Subcutaneous abdominal adipose tissue (tissue), 5 donors: ENCODE results near the gene RPL13.

Source experiments
- H3K27ac ChIP-seq: one replicate; pipeline ENCODE4 v1.7.0; 2013; ENCODE audit warnings: low read depth, mild to moderate bottlenecking, inconsistent platforms, low read length, moderate library complexity
- H3K27me3 ChIP-seq, 5 donors: one replicate each; pipeline ENCODE4 v1.7.0; 2013; ENCODE audit warnings: low read length in 5 of 5, inconsistent platforms in 1 of 5; ENCODE audit not compliant: control insufficient read depth in 5 of 5, insufficient read depth in 4 of 5
- H3K36me3 ChIP-seq, 5 donors: one replicate each; pipeline ENCODE4 v1.7.0; 2013; ENCODE audit warnings: low read length in 5 of 5; ENCODE audit not compliant: control insufficient read depth in 5 of 5, insufficient read depth in 5 of 5
- H3K4me1 ChIP-seq, 5 donors: one replicate each; pipeline ENCODE4 v1.7.0; 2013; ENCODE audit warnings: low read length in 5 of 5, mild to moderate bottlenecking in 3 of 5, moderate library complexity in 1 of 5; ENCODE audit not compliant: control insufficient read depth in 5 of 5, insufficient read depth in 5 of 5
- H3K4me3 ChIP-seq, 5 donors: one replicate each; pipeline ENCODE4 v1.7.0; 2013; ENCODE audit warnings: low read length in 5 of 5, low read depth in 1 of 5
- H3K9ac ChIP-seq, 5 donors: one replicate each; pipeline ENCODE4 v1.7.0; 2013; ENCODE audit warnings: low read length in 5 of 5, mild to moderate bottlenecking in 4 of 5, moderate library complexity in 3 of 5
- H3K9me3 ChIP-seq, 5 donors: one replicate each; pipeline ENCODE4 v1.7.0; 2013; ENCODE audit warnings: low read length in 5 of 5; ENCODE audit not compliant: control insufficient read depth in 5 of 5
- donor health status: healthy.
- donor health status: healthy.
- donor health status: healthy.
- donor health status: healthy.
- donor health status: healthy.

The RPL13 gene

DNA sequence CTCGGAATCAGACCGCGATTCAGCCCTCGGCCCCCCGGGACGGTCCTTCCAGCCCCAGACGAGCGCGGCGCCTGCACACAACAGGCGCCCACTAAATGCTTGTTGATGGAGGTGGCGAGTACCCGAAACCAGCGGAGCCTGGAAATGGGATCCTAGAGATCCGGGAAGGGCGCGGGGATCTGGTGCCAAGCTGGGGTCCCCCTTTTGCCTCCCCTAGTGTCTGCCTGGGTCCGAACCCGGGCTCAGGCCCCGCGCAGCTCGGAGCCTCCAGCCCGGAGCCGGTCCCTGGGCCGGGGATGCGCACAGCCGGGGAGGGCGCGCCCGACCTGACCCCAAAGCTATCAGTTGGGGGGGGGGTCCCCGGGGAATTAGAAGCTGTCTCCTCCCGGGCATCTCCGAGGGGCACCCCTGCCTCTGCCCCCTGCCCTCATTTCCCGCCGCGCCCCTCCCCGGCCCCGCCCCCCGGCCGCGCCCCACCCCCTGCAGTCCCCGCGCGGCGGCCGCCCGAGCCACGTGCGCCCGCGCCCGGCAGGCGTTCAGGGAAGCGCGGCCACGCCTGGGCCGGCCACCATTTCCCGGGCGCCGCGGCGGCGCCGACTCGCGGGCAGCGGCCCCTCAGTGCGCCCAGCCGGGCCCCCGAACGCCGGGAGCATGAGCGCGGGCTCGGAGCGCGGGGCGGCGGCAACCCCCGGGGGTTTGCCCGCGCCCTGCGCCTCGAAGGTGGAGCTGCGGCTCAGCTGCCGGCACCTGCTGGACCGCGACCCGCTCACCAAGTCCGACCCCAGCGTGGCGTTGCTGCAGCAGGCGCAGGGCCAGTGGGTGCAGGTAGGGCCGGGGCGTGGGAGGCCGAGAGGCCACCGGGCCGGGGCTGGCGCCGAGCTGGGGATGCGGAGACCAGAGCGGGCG is 15.0 kb downstream of the RPL13 start, which contains the start of gene CPNE7:
CPNE7 (plus strand) TSS at position 512 of the 906 bp plus-strand sequence; CDS start at position 652, 140 bp downstream.
- H3K36me3 ChIP-seq, result no peaks in the 10 kb centered on the region
- peaks cover 0 to 23% (median 16%) of the 10 kb centered on the region in 5 donors for H3K4me1 ChIP-seq
- H3K27me3 ChIP-seq, result peaks cover 23 to 53% (median 38%) of the 10 kb centered on the region in 5 donors
- peak within 1 kb of the TSS in 3 of 5 donors; percentile 7 to 50 (median 37) for H3K4me3 ChIP-seq
- H3K27ac ChIP-seq, result no peak within 1 kb of the TSS
- H3K9me3 ChIP-seq, result no peaks in the 10 kb centered on the region
- no peak within 1 kb of the TSS for H3K9ac ChIP-seq

DNA sequence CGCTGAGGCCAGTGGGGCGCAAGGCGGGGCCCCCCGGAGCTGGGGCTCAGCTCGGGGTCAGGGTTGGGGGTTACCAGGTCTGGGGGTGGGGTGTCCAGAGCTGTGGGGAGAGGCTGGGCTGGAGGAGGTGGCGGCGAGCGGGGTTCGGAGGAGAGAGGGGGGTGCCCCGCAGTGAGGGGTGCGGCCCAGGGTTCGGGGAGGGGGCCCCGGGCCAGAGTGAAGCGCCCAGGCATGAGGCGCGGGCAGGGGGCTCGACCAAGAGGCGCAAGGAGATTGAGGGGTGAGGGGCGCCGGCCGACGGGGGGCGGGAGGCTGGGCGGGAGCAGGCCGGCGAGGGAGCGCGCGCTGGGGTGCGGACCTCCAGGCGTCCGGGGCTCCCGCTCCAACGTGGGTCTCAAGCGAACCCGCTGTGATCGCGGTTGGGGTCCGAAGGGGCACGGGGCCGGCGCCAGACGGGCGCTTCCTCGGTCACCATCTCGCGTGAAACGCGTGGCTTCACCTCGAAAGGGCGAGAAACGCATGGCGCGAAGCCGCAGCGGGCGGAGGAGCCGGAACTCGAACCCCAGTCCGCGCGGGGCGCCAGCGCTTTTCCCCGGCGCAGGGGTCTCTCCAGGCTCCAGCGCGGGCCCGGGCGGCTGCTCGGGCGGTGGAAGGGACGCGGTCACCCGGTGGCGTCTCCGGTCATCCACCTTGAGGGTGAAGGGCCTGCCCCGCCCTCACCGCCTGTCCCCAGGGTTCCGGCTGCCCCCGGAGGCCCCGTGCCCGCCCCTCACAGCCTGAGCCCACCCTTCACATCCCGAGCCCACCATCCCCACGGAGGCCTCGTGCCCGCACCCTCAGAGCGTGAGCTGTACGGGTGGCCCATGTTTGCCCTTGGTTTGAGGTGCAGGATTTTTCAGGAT is 15.9 kb downstream of the RPL13 start:
- Histone ChIP-seq H3K27ac (no peak overlapping the region), H3K27me3 (peaks cover 21 to 49% (median 35%) of the 10 kb centered on the region in 5 donors), H3K9ac (no peak overlapping the region), H3K36me3 (no peaks in the 10 kb centered on the region), H3K9me3 (no peaks in the 10 kb centered on the region), H3K4me3 (peak overlapping the region in 1 of 5 donors; percentile 48), H3K4me1 (peaks cover 0 to 23% (median 16%) of the 10 kb centered on the region in 5 donors)

DNA sequence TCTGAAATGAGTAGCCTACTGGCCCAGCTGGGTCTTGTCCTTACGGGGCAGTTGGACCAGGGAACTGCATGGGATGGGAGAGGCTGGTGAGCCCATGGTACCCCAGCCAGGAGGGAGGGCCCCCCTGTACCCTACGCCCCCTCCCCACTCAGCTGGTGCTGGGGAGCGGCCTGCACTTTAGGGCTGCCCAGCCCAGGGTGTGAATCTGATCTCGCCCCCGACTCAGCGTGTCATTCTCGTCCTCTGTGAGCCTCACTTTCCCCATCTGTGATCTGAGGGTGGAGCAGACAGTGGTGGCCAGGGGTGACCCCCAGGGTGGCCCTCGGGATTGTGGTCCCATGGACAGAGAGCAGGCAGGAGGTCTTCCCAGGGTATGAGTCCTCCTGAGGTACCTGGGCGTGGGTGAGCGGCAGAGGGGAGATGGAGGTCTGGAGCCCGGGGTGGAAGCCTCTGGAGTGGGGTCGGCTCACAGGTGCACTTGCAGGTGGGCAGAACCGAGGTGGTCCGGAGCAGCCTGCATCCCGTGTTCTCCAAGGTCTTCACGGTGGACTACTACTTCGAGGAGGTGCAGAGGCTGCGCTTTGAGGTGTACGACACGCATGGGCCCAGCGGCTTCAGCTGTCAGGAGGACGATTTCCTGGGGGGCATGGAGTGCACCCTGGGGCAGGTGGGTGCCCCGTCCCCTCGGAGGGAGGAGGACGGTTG is 16.7 kb downstream of the RPL13 start:
- Histone ChIP-seq H3K36me3 (no peaks in the 10 kb centered on the region), H3K4me3 (no peak overlapping the region), H3K27ac (no peak overlapping the region), H3K9ac (no peak overlapping the region), H3K9me3 (no peaks in the 10 kb centered on the region), H3K4me1 (peaks cover 0 to 28% (median 18%) of the 10 kb centered on the region in 5 donors), H3K27me3 (peaks cover 13 to 42% (median 35%) of the 10 kb centered on the region in 5 donors)

DNA sequence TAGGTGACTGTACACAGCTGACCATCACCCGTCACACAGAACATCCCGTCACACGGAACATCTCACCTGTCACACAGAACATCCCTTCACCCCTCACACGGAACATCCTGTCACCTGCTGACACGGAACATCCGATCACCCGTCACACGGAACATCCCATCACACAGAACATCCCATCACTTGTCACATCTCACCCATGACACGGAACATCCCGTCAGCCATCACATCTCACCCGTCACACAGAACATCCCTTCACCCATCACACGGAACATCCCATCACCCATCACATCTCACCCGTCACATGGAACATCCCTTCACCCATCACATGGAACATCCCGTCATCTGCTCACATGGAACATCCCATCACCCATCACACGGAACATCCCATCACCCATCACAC is 18.9 kb downstream of the RPL13 start:
- no peak overlapping the region for H3K4me3 ChIP-seq
- no peaks in the 10 kb centered on the region for H3K36me3 ChIP-seq
- H3K9ac ChIP-seq, result no peak overlapping the region
- peaks cover 6 to 26% (median 20%) of the 10 kb centered on the region in 5 donors for H3K27me3 ChIP-seq
- no peaks in the 10 kb centered on the region for H3K9me3 ChIP-seq
- no peak overlapping the region for H3K27ac ChIP-seq
- peaks cover 0 to 32% (median 17%) of the 10 kb centered on the region in 5 donors for H3K4me1 ChIP-seq

DNA sequence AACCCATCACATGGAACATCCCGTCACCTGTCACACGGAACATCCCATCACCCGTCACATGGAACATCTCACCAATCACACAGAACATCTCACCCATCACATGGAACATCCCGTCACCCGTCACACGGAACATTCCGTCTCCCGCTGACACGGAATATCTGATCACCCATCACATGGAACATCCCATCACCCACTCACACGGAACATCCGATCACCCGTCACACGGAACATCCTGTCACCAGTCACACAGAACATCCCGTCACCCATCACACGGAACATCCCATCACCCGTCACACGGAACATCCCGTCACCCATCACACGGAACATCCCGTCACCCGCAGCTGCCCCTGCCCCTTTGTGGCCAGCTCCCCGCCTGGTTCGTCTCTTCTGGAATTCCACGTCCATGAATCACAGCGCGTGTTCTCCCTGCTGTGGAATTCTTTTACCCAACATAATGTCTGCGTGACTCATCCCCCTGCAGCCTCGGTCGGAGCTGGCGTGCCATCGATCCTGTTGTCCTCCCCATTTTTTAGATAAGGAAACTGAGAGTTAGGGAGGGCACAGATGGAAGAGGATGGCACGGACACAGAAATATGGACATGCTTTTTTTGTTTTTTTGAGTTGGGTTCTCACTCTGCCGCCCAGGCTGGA is 20.7 kb downstream of the RPL13 start:
- H3K27ac ChIP-seq, result no peak overlapping the region
- H3K4me1 ChIP-seq, result peaks cover 0 to 21% (median 4%) of the 10 kb centered on the region in 5 donors
- H3K36me3 ChIP-seq, result no peaks in the 10 kb centered on the region
- no peak overlapping the region for H3K4me3 ChIP-seq
- H3K9me3 ChIP-seq, result no peaks in the 10 kb centered on the region
- H3K9ac ChIP-seq, result no peak overlapping the region
- H3K27me3 ChIP-seq, result peaks cover under 1 to 20% (median 10%) of the 10 kb centered on the region in 5 donors

DNA sequence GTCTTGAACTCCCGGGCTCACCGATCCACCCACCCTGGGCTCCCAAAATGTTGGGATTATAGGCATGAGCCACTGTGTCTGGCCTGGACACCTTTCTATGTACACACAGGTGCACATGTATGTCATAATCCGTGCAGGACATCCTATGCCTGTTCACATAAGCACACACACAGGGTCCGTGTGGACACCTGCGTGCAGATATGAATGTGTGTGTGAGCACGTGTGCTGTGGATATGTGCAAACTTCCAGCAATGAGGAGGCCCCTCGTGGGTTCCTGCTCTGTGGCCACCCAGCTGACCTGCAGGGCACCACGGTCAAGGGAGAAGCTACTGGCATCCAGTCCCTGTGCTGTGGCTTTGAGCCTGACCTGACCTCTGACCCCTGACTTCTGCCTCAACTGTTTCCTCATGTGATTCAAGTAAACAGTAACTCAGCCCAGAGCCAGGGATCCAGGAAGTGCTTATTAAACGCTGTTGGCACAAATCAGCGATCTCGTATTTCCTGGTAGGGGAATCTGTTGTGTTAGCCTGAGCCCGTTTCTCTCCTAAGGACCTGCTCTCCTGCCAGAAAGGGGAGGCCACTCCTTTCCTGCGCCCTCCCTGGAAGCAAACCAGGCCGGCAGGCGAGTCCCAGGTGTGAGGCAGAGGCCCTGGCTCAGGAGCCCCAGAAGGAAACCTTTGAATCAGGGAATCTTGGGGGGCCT is 21.5 kb downstream of the RPL13 start:
- Histone ChIP-seq H3K27ac (no peak overlapping the region), H3K4me1 (peaks cover 0 to 21% (median 4%) of the 10 kb centered on the region in 5 donors), H3K9me3 (no peaks in the 10 kb centered on the region), H3K9ac (peak overlapping the region in 1 of 5 donors; percentile 16), H3K27me3 (peaks cover 0 to 11% (median 3%) of the 10 kb centered on the region in 5 donors), H3K36me3 (no peaks in the 10 kb centered on the region), H3K4me3 (no peak overlapping the region)

DNA sequence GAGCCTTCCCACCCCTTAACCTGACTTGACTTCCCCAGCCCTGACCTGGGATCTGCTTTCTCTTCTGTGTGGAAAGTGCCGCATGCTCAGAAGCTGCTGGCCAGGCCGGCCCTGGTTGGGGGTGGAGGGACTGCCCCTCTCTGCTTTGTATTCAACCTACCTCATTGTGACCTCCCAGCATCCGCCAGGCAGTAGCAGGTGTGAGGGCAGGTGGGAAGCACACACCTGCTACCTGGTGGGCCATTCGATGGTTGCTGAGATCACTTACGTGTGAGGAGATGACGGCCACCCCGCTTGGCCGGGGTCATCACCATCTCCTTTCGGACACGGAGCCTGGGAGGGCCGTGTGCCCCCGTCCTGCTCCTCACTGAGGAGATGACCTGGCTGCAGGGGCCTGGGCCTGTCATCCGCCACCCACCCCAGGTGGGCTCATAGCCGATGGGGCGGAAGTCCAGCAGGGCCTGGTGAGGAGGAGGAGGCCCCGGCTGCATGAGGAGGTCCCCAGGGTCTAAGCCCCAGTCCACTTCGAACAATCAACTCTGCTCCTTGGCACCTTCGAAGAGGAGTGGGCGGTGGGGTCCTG is 22.2 kb downstream of the RPL13 start:
- H3K9me3 ChIP-seq, result no peaks in the 10 kb centered on the region
- H3K9ac ChIP-seq, result peak overlapping the region in 1 of 5 donors; percentile 16
- peaks cover 0 to 7% (median 0%) of the 10 kb centered on the region in 5 donors for H3K27me3 ChIP-seq
- H3K4me1 ChIP-seq, result peaks cover 0 to 21% (median 4%) of the 10 kb centered on the region in 5 donors
- H3K27ac ChIP-seq, result no peak overlapping the region
- no peak overlapping the region for H3K4me3 ChIP-seq
- no peaks in the 10 kb centered on the region for H3K36me3 ChIP-seq

DNA sequence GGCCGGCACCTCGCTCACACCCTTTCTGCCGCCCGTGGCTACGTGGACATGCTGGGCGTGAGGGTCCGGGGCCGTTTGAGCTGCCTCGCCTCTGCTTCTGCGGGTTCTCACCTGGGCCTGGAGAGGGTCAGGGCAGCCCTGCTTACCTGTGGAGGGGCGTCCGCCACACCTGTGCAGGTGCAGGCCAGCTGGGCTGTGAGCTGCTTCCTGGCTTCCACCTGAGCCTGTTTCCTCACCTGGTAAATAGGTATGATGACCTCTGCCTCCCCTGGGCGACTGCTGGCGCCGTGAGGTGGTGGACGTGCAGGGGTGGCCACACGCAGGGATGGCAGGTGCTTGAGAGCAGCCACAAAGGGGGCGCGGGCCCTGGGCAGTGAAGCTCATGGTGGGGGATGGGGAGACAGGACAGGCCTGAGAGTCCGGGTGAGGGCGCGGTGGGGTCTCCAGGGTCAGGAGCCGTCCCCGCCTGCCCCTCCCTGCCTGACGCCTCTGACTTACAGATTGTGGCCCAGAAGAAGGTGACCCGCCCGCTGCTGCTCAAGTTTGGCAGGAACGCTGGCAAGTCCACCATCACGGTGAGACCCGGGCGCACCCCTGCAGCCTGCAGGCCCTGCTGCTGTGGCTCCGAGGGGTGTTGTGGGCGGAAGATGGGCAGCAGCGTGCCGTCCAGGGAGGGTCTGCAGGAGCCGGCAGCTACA is 22.9 kb downstream of the RPL13 start:
- Histone ChIP-seq H3K36me3 (no peaks in the 10 kb centered on the region), H3K9me3 (no peaks in the 10 kb centered on the region), H3K27ac (no peak overlapping the region), H3K9ac (no peak overlapping the region), H3K4me3 (no peak overlapping the region), H3K4me1 (peaks cover 0 to 21% (median 4%) of the 10 kb centered on the region in 5 donors), H3K27me3 (peaks cover 0 to 7% (median 0%) of the 10 kb centered on the region in 5 donors)
